ENCODE measurements around the gene LRCH1. TPM values are rescaled to one million over a fixed set of nuclear protein-coding genes. Genes with fewer than 3 reads are reported as not detected.
A peak's percentile ranks its signal among the peaks of the same experiment; 100 is the strongest.

LRCH1 gene
- polyA plus RNA-seq, 1 experiment = 8.3 TPM

DNA sequence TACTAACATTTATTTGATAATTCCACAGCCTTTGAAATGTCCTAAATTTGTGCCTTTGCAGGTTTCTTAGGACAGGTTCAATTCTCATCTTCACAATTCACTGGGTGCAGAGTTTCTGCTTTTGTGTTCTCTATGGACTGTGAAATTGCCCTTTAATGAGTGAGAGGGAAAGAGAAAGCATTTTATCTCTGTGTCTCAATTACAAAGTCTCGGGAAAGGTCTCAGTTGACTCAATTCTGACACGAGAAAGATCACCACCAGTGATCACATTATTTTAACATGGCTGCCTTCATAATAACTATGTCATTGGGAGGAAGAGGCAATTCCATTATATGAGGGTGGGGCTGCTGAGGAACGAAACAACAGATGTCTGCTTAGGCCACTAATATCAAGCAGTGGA, 26.2 kb upstream of the LRCH1 start:
- H3K27me3 ChIP-seq (ENCODE audit: control insufficient read depth, insufficient read depth, low read length) = peaks cover 12% of the 10 kb centered on the region
- no peak for DNase-seq (ENCODE audit: low read depth)
- ChIA-PET CTCF (no interaction called here), POLR2A (no interaction called here)
- no peak overlapping the region for H3K4me3 ChIP-seq (ENCODE audit: low read depth, low read length)
- TF ChIP-seq, protein P1, sequence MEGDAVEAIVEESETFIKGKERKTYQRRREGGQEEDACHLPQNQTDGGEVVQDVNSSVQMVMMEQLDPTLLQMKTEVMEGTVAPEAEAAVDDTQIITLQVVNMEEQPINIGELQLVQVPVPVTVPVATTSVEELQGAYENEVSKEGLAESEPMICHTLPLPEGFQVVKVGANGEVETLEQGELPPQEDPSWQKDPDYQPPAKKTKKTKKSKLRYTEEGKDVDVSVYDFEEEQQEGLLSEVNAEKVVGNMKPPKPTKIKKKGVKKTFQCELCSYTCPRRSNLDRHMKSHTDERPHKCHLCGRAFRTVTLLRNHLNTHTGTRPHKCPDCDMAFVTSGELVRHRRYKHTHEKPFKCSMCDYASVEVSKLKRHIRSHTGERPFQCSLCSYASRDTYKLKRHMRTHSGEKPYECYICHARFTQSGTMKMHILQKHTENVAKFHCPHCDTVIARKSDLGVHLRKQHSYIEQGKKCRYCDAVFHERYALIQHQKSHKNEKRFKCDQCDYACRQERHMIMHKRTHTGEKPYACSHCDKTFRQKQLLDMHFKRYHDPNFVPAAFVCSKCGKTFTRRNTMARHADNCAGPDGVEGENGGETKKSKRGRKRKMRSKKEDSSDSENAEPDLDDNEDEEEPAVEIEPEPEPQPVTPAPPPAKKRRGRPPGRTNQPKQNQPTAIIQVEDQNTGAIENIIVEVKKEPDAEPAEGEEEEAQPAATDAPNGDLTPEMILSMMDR (IDR thresholded peaks at IDR 0.05; ENCODE audit: insufficient read depth, low read depth, low read length) = no peak
- H3K36me3 ChIP-seq (ENCODE audit: control insufficient read depth, insufficient read depth, low read length) = no peaks in the 10 kb centered on the region

DNA sequence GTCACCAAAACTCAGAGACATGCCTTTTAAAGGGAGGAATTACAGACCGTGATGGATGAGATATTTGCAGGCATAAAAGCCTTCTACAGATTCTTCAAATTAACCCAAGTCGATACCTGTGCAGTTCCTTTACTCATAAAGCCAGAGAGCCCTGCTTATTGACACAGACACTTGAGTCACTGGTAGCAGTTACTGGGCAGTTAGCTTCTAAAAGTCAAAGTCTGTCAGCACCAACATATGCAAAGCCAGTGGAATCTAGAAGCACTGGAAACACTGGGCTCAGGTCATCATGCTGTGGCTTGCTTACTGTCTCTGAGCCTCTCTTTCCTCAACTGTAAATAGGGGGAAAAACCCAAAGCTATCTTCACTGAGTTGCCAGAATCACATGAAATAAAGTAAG, 25.7 kb upstream of the LRCH1 start:
- no peak for DNase-seq (ENCODE audit: low read depth)
- POLR2A ChIA-PET = no interaction called here
- CTCF ChIA-PET = no interaction called here

DNA sequence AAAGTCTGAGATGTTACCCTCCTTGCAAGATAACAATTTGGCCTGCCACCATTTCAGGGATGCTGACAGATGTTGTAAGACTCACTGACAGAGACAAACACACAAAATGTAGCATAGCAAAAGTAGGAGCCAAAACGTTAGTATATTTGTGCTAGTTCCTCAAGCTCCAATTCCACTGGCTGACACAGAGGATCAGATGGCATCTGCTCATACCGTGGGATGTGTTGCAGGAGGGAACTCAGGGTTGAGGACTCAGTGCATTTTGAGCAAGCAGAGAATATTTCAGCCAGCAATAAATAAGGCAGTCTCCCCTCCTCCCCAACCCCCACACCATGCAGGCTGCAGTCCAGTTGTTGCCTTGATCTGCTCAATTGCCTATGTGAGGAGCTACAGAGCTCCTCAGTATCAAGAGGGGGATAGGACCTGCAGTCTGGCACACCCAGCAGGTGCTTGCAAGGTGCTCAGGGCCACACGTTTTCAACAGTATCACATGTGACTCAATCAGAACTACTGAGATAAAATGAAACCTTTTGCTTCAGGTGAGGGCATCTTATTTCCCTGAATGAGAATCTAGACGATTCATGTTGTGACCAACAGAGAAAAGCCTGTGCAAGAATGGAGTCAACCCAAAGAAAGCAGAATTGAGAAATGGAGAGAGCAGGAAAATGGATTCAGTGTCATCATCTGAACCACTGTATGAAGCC, 23.6 kb upstream of the LRCH1 start:
- TF ChIP-seq, protein P1 (IDR thresholded peaks at IDR 0.05; ENCODE audit: insufficient read depth, low read depth, low read length) = no peak
- no peak overlapping the region for H3K4me3 ChIP-seq (ENCODE audit: low read depth, low read length)
- H3K36me3 ChIP-seq (ENCODE audit: control insufficient read depth, insufficient read depth, low read length) = no peaks in the 10 kb centered on the region
- H3K27me3 ChIP-seq (ENCODE audit: control insufficient read depth, insufficient read depth, low read length) = peaks cover 11% of the 10 kb centered on the region
- POLR2A ChIA-PET = no interaction called here
- CTCF ChIA-PET = interaction anchor here (0.9 to 2.1 kb wide), 2 partner anchors 48 to 192 kb away, joined by 4 read pairs; no protein-coding TSS in a partner anchor
- DNase-seq (ENCODE audit: low read depth) = no peak

More for the DNA sequence above, 25.7 kb upstream of the LRCH1 start:
- Histone ChIP-seq H3K27me3 (ENCODE audit: control insufficient read depth, insufficient read depth, low read length) (peaks cover 12% of the 10 kb centered on the region), H3K36me3 (ENCODE audit: control insufficient read depth, insufficient read depth, low read length) (no peaks in the 10 kb centered on the region), H3K4me3 (ENCODE audit: low read depth, low read length) (no peak overlapping the region)
- TF ChIP-seq, protein P1 (IDR thresholded peaks at IDR 0.05; ENCODE audit: insufficient read depth, low read depth, low read length) = no peak

DNA sequence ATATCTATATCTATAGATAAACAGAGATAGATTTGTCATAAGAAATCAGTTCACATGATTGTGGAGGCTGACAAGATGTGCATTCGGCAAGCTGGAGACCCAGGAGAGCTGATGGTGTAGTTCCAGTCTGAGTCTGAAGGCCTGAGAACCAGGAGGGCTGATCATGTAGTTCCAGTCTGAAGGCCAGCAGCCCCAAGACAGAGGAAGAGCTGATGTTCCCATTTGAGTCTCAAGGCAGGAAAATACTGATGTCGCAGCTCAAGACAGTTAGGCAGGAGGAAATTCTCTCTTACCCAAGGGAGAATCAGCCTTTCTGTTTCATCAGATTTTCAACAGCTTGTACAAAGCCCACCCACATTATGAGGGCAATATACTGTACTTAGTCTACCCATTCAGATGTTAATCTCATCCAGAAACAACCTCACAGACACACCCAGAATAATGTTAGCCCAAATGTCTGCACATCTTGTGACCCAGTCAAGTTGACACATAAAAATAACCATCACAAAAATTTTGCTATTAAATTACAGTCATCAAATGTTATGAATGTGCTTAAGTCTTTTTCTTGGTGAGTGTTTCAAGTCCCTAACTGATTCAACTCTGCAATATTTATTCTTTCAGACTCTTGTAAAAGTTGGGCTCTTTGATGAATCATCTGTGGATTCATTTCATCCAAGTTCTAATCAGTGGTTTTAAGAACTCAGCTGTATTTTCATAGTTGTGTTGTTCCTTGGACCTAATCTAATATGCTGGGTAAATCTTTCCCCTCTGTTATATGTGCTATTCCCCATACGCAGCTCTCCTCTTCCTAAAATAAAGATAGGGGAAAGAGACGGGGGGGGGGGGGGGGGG, 22.7 kb upstream of the LRCH1 start:
- TF ChIP-seq, protein P1 (IDR thresholded peaks at IDR 0.05; ENCODE audit: insufficient read depth, low read depth, low read length) = no peak
- POLR2A ChIA-PET = interaction anchor here (0.6 kb wide), 1 partner anchor 46 kb away, joined by 8 read pairs; no protein-coding TSS in a partner anchor
- DNase-seq (ENCODE audit: low read depth) = peak; percentile 80
- Histone ChIP-seq H3K4me3 (ENCODE audit: low read depth, low read length) (no peak overlapping the region), H3K36me3 (ENCODE audit: control insufficient read depth, insufficient read depth, low read length) (no peaks in the 10 kb centered on the region), H3K27me3 (ENCODE audit: control insufficient read depth, insufficient read depth, low read length) (peaks cover 11% of the 10 kb centered on the region)
- CTCF ChIA-PET = interaction anchor here (0.9 to 2.3 kb wide), 3 partner anchors 22 to 191 kb away, joined by 4 to 15 read pairs (median 4); partner anchors contain the start of gene LRCH1

DNA sequence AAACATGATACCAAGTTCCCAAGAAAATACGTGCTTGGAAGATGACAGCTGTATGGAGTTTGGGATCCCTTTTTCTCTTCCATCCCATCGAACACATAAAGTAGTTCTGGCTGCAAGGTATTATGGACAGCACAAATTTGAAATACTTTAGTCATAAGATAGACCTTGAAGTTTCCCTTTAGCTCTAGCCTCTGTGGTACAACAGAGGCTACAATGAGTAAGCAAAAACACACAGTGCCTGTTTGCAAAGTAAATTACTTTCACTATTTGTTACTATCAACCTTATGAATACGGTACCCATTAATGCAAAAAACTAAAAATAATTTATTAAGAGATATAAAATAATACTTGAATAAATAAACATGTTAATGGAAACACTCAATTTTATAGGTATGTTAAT, 21.0 kb upstream of the LRCH1 start:
- Histone ChIP-seq H3K36me3 (ENCODE audit: control insufficient read depth, insufficient read depth, low read length) (no peaks in the 10 kb centered on the region), H3K4me3 (ENCODE audit: low read depth, low read length) (no peak overlapping the region), H3K27me3 (ENCODE audit: control insufficient read depth, insufficient read depth, low read length) (peaks cover 5% of the 10 kb centered on the region; the same call in 1 of the 2 replicates)
- CTCF ChIA-PET = interaction anchor here (0.8 to 2.3 kb wide), 2 partner anchors 11 to 20 kb away, joined by 3 to 15 read pairs; partner anchors contain the start of gene LRCH1
- TF ChIP-seq, protein P1 (IDR thresholded peaks at IDR 0.05; ENCODE audit: insufficient read depth, low read depth, low read length) = no peak
- POLR2A ChIA-PET = no interaction called here
- no peak for DNase-seq (ENCODE audit: low read depth)

Data from BJ (cell line).